ENCODE data around the gene TOB1. TPM values are rescaled to one million over a fixed set of nuclear protein-coding genes. Genes with fewer than 3 reads are reported as not detected.

Gene TOB1
- polyA plus RNA-seq, 1 donor (not counting 4 experiments of a cell fraction or from before 2014, with no cell fraction given): 64.4 TPM

DNA sequence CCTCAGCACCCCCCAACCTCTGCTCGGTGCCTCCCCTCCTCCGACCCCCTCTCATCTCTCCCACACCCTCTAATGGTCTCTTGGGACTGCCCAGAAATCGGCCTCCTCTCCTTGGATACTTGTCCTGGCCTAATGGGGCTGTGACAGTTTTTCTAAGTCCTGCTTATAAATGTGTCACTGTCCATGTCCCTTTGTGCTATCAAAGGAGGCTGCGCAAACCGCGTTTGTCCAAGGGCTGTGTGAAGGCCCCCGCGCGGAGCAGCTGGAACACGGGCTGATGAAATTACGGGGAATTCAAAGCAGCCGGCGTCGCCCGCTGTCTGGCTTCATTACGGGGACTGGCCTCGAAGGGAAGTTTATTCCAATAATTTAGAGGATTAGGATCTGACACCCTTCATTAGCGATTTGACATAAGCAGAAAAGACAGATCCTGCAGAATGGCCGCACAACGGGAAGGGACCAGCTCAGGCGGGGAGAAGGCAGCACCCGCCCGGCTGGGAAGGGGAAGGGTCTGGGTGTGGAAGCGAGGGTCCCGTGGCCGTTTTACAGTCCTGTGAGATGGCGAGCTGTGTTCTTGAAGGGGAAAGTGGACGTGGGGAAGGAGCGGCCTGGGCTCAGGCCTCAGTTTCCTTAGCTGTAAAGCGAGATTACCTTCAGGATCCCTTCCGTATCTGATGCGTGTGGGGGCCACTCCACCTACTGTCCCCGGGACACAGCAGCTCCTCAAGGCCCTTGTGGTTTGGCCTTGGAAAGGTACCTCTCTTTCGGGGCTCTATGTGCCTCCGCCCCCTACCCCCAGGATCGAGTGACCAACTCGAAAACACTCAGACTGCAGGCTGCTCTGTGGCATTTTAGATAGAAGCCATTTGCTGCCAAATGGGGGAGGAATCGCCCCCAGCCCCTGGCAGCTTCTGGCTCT lies 32.4 kb downstream of the TOB1 start:
- Histone ChIP-seq H3K36me3 (ENCODE audit: control insufficient read depth in 2 of 2, extremely low read depth in 1 of 2, insufficient read depth in 2 of 2, low read length in 2 of 2) (no peaks in the 10 kb centered on the region), H4K20me1 (ENCODE audit: control insufficient read depth, extremely low read depth, insufficient read depth, low read length) (no peaks in the 10 kb centered on the region), H3K27me3 (ENCODE audit: control insufficient read depth, extremely low read depth, insufficient read depth, low read length) (peaks cover 13% of the 10 kb centered on the region), H3K79me2 (ENCODE audit: control insufficient read depth, insufficient read depth, low read length) (no peaks in the 10 kb centered on the region), H3K4me3 (ENCODE audit: control insufficient read depth in 2 of 3, extremely low read depth in 1 of 3, insufficient read depth in 2 of 3, low read depth in 1 of 3, low read length in 3 of 3) (no peak overlapping the region), H3K9me1 (ENCODE audit: control insufficient read depth, extremely low read depth, insufficient read depth, low read length) (no peaks in the 10 kb centered on the region), H3K4me2 (ENCODE audit: control insufficient read depth, extremely low read depth, insufficient read depth, low read depth, low read length) (no peak overlapping the region), H3K4me1 (ENCODE audit: control insufficient read depth, extremely low read depth, insufficient read depth, low read length) (peaks cover 5% of the 10 kb centered on the region), H3K9me3 (ENCODE audit: control insufficient read depth, low read depth, low read length) (no peaks in the 10 kb centered on the region), H2AFZ (ENCODE audit: control insufficient read depth, low read length) (no peak overlapping the region), H3K9ac (ENCODE audit: control insufficient read depth, extremely low read depth, insufficient read depth, low read length) (no peak overlapping the region), H3K27ac (ENCODE audit: control insufficient read depth, insufficient read depth, low read length) (no peak overlapping the region)
- no peak for FAIRE-seq
- dilution Hi-C loops (cut with MboI; ENCODE audit: extremely low pct_ligation_motif_present, low sequenced_read_pairs): no loop called here
- no peak for DNase-seq (ENCODE audit: low read depth, low spot score)
- TF ChIP-seq EZH2 (IDR thresholded peaks at IDR 0.05; ENCODE audit: low read length): no peak
- TF ChIP-seq, protein P1, sequence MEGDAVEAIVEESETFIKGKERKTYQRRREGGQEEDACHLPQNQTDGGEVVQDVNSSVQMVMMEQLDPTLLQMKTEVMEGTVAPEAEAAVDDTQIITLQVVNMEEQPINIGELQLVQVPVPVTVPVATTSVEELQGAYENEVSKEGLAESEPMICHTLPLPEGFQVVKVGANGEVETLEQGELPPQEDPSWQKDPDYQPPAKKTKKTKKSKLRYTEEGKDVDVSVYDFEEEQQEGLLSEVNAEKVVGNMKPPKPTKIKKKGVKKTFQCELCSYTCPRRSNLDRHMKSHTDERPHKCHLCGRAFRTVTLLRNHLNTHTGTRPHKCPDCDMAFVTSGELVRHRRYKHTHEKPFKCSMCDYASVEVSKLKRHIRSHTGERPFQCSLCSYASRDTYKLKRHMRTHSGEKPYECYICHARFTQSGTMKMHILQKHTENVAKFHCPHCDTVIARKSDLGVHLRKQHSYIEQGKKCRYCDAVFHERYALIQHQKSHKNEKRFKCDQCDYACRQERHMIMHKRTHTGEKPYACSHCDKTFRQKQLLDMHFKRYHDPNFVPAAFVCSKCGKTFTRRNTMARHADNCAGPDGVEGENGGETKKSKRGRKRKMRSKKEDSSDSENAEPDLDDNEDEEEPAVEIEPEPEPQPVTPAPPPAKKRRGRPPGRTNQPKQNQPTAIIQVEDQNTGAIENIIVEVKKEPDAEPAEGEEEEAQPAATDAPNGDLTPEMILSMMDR (optimal IDR thresholded peaks at IDR 0.05 in 1 of 3, IDR thresholded peaks at IDR 0.05 in 1 of 3, conservative IDR thresholded peaks at IDR 0.05 in 1 of 3; ENCODE audit: extremely low read depth in 1 of 3, insufficient read depth in 2 of 3, low read length in 3 of 3): no peak

DNA sequence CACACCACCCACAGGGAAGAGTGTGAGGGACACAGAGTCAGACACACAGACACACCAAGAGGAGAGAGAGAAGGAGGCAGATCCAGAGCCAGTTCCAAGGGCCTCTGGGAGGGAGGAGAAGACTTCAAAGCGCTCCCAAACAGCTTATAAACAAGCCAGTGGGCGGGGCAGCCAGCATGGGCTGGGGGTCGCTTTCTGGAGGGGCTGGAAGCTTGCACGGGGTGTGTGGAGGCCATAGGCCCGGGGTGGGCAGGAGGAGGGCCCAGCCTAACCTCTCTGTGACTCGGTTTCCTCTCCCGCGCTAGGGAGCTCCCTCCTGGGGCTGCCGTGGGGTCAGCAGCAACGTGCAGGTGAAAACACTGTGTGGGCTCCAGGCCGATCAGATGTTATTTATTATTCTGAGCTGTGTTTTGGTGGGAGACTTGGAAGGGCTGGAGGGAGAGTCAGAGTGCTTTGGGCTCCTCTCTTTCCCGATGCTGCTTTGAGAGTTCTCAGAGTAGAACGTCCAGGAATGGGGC lies 33.2 kb downstream of the TOB1 start:
- H3K27me3 ChIP-seq (ENCODE audit: control insufficient read depth, extremely low read depth, insufficient read depth, low read length): peaks cover 13% of the 10 kb centered on the region
- no peak overlapping the region for H3K9ac ChIP-seq (ENCODE audit: control insufficient read depth, extremely low read depth, insufficient read depth, low read length)
- dilution Hi-C loops (cut with MboI; ENCODE audit: extremely low pct_ligation_motif_present, low sequenced_read_pairs): no loop called here
- H3K9me3 ChIP-seq (ENCODE audit: control insufficient read depth, low read depth, low read length): no peaks in the 10 kb centered on the region
- peaks cover 5% of the 10 kb centered on the region for H3K4me1 ChIP-seq (ENCODE audit: control insufficient read depth, extremely low read depth, insufficient read depth, low read length)
- no peaks in the 10 kb centered on the region for H3K79me2 ChIP-seq (ENCODE audit: control insufficient read depth, insufficient read depth, low read length)
- H3K9me1 ChIP-seq (ENCODE audit: control insufficient read depth, extremely low read depth, insufficient read depth, low read length): no peaks in the 10 kb centered on the region
- no peak for TF ChIP-seq EZH2 (IDR thresholded peaks at IDR 0.05; ENCODE audit: low read length)
- TF ChIP-seq, protein P1 (optimal IDR thresholded peaks at IDR 0.05 in 1 of 3, IDR thresholded peaks at IDR 0.05 in 1 of 3, conservative IDR thresholded peaks at IDR 0.05 in 1 of 3; ENCODE audit: extremely low read depth in 1 of 3, insufficient read depth in 2 of 3, low read length in 3 of 3): no peak
- no peak overlapping the region for H3K4me2 ChIP-seq (ENCODE audit: control insufficient read depth, extremely low read depth, insufficient read depth, low read depth, low read length)
- no peak overlapping the region for H3K27ac ChIP-seq (ENCODE audit: control insufficient read depth, insufficient read depth, low read length)
- DNase-seq (ENCODE audit: low read depth, low spot score) (no peak), FAIRE-seq (no peak)
- H2AFZ ChIP-seq (ENCODE audit: control insufficient read depth, low read length): no peak overlapping the region
- H3K4me3 ChIP-seq (ENCODE audit: control insufficient read depth in 2 of 3, extremely low read depth in 1 of 3, insufficient read depth in 2 of 3, low read depth in 1 of 3, low read length in 3 of 3): no peak overlapping the region
- no peaks in the 10 kb centered on the region for H3K36me3 ChIP-seq (ENCODE audit: control insufficient read depth in 2 of 2, extremely low read depth in 1 of 2, insufficient read depth in 2 of 2, low read length in 2 of 2)
- H4K20me1 ChIP-seq (ENCODE audit: control insufficient read depth, extremely low read depth, insufficient read depth, low read length): no peaks in the 10 kb centered on the region
